ENCODE data around the gene RAB8A.

Gene RAB8A

DNA sequence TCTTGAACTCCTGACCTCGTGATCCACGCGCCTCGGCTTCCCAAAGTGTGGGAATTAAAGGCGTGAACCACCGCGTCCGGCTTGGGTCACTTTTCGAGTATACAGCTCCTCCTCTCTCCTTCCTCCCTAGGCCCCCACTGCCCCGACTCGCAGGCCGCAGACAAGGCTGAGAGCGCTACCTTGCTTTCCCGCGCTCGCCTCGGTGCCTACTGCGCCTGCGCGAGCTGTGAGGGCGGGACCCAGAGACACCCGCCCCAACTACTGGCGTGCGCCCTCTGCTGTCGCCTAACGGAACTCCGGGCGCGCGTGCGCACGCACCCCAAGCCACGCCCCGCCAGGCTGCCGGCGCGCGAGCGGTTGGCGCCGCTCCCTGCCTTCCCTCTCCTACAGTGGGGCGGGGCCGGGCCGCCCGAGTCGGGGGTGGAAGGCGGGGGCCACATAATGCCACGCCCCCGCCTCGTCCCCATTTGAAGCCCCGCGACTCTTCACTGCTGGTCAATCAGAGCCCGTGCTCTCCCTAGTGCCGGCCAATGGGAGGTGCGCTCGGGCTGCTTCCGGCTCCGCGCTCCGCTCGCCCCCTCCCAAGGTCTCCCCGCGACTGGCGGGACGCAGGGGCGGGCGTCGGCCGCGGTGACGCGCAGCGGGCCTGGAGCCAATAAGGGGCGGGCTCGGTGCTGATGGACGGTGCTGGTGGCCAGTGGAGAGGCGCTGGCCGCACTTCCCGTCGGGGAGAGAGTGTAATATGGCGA, at the start of gene RAB8A:
Gene RAB8A, plus strand, starts transcription at position 730 of the 749 bp plus-strand sequence. Its CDS starts 13 bp downstream, at position 743.
- peak; percentile 95 for DNase-seq

DNA sequence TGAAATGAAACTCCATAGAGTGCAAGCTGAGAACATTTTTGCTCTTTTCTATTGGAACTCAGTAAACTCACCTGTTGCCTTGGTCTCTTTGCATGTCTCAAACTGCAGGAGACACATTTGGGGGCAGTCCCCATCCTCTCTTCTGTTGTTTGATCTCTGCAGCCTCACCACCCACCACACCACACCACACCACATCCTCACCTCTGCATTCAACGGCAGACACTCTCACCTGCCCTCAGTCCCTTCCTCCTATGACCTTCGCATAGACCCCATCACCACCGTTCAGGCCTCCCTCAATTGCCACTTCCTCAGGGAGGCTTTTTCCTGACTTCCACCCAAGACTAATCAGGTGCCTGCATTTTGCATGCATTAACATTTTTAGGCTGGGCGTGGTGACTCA, 49.7 kb upstream of the RAB8A start:
- DNase-seq, result no peak

DNA sequence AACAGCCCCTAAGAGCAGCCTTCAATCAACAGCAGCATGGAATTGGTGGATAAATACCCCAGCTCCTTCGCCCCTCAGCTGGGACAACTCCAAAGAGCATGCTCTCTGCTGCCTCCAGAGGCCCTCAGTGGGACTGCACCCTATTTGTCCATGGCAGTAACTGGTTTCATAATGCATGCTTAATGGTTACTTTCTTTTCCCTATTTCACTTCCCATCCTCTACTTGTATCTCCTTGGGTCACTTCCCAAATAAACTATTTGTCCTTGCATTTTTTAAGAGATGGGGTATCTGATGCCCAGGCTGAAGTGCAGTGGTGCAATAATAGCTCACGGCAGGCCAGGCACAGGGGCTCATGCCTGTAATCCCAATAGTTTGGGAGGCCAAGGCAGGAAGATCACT, 48.9 kb upstream of the RAB8A start:
- no peak for DNase-seq

DNA sequence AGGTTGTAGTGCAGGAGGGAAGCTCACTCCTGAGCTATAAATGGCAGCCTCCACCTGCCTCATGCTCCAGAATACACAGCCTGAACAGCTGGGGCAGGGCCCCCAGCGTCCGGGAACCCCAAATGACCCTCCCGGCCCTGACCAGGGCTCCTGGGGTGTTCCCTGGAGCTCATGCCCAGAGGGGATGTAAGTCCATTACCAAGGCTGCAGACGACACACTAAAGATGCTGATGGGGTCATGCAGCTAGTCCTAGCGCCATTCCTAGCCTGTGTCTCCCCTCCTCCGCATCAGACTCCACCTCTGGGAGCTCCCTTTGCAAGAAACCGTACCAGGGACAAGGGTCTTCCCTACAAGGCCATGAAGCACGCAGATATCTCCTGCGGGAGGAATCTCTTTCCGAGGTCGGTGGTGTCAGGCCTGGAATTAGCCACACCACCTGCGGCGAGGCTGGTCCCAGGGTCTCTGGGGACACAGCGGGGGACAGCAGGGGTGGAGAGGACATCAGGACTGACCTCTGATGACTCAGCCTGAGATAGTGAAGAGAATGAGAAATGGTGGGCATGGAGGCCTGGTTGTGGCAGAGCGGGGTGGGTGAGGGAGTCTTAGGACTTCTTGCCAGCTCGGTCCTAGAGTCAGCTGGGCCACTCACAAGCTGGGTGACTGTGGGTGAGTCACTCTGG, 47.3 kb upstream of the RAB8A start:
- DNase-seq, result no peak

DNA sequence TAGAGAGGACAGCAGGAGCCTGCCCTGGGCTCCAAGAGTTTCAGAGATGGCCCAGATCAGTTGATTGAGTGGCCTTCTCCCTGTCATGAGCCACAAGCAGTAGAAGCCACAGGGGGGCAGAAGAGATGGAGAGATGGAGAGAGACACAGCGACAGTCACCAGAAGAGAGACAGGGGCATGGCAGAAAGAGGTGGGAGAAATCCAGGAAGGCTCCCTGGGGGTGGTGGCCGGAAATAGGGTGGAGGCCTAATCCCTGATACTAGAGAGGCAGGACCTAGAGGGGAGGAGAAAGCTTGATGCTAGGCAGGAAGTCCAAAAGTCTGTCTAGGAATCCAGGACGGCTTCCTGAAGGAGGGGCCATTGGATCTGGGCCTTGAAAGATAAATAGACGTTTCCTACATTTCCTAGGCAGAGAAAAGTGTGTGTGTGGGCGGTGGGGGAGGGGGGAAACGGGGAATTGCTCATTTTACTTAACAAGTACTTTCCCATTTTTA, 45.0 kb upstream of the RAB8A start:
- no peak for DNase-seq

DNA sequence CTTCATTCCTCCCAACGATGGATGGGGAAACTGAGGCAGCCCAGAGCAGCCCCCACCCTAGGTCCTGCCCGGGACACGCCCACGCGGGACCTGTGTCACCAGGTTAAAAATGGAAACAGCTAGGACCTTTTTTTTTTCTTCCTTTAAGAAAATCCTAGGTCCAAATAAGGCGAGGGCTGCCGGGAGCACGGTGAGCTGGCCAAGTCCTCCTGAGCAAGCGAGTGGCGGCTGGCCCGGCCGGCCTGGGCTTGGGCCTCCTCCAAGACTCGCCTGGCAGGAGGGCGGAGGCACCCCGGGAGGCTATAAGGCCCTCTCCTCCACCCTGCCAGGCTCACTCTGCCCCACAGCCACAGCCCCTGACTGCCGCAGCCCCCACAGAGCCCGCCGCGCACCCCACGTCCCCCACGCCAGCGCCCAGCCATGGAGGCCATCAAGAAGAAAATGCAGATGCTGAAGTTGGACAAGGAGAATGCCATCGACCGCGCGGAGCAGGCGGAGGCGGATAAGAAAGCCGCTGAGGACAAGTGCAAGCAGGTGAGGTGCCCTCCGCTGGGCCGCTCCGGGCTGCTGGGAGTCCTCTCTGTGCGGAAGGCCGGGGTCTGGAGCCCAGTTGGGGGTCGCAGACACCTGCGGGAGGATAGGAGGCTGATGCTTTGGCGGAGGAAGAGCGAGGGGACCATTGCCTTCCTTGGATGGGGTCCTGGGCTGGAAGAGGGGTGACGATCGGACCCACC, 44.3 kb upstream of the RAB8A start:
- DNase-seq, result no peak

DNA sequence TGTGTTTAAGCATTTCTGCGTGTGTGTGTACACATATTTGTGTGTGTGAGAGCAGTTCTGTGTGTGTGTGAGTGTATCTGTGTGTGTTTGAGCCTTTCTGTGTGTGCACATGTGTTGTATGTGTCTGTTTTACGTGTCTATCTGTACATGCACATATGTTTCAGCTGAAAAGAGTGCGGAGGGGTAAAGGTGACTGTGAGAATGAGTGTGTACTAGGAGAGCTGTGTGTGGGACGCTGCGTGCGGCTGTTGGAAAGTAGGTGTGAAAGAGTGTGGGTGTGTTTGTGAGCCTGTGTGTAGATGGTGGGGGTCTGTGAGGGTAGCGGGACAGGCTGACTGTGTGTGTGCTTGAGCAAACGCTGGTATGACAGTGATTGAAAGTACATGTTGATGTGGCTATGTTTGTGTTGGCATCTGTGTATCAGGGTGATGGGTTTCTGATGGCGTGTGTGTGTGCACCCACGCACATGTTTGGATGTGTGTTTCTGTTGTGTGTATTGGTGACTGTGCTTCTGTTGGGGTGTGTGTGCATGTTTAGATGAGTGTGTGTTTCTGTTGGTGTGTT, 42.9 kb upstream of the RAB8A start:
- DNase-seq, result no peak

DNA sequence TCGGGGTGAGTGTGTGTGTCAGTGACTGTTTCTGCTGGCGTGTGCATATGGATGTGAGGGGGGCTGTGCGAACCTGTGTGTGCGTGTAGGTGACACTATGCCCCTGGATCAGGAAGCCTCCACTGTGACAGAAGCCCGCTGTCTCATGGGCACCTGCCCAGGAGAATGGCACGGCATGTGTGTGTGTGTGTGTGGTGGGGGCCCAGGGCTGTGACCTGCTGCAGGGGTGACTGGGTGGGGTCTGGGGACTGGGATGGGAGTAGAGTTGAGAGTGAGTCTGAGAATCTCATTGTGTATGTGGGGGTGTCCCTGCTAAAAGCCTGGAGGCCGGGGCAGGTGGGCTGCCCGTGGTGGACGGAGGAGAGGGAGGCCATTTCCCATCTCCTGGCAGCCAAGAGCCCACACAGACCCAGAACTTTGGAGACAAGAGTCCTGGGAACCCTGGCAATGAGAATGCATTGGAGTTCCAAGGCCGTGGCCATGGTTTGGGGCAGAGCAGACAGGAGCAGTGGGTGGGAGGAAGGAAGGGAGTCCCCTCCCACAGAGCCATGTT, 41.8 kb upstream of the RAB8A start:
- DNase-seq, result no peak

DNA sequence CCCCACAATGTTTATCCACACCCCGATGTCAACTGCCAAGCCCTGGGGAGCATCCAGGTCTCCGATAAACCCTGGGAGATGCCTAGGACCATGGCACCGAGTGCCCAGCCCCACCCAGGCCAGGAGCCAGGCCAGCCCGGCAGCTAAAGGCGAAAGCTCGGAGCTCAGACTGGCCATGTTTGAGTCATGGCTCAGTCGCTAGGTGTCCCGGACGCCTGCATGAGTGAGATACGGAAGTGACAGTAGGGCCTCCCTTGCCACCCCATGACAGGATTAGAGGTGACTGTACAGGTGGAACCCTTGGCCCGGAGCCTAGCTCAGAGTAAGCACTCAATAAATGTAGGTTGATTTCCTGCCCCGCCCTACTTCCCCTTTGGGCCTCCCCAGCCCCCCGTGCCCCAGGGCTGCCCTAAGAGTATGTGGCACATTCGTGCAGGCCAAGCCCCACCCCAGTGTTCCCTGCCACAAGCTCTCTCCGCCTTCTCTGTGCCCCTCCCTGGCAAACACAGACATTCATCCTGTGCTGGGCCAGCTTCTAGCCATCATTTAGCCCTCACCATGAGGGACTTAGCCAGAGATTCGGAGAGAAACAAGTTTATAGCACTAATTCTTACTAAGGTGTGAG, 41.2 kb upstream of the RAB8A start:
- no peak for DNase-seq

DNA sequence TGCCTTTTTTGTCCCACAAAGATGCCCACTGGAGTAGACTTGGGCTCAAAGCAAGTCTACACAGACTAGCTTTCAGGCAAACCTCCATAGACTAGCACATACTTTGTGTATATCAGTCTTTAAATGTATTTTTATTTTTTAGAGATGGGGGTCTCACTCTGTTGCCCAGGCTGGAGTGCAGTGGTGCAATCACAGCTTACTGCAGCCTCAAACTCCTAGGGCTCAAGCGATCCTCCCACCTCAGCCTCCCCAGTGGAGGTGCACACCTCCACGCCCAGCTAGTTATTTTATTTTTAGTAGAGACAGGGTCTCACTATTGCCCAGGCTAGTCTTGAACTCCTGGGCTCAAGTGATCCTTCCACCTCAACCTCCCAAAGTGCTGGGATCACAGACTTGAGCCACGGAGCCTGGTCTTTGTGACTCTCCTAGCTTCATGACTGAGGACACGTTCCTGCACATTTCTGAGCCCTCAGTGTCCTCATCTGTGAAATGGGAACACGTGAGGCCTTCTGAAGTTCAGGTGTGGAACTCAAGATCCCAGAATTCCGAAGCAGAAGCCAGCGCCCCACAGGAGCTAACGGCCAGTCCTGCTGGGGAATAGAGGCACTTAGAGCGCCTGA, 40.5 kb upstream of the RAB8A start:
- no peak for DNase-seq

DNA sequence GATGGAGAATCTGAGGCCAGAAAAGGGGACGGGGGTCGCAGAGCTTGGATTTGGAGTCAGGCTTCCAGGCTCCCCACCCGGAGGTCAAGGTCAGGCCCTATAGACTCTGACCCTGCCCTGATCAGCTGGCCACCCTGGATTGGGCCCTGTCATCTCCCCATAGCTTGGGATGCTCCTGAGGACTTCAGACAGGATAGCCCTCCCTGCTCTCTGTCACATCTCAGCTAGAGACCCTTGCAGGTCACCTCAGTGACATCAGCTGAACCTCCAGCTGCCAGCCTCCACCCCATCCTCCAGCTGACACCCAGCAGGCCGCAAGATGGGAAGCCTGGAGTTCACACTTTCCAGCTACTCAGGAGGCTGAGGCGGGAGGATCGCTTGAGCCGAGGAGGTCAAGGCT, 38.2 kb upstream of the RAB8A start:
- DNase-seq, result no peak

DNA sequence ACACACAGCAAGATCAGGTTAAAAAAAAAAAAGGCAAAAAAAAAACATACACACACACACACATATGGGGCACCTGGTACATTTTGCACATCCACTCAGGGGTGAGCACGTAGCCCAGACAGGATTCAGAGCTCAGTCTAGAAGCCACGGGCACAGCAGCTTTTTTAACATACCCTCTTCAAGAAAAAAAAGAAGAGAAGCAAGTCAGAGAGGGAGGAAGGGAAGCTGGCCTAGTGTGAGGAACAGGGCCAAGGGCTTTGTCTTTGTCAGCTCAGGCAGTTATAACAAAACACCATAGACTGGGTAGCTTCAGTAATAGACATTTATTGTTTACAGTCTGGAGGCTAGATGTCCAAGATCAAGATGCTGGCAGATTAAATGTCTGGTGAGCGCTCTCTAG, 37.7 kb upstream of the RAB8A start:
- no peak for DNase-seq

DNA sequence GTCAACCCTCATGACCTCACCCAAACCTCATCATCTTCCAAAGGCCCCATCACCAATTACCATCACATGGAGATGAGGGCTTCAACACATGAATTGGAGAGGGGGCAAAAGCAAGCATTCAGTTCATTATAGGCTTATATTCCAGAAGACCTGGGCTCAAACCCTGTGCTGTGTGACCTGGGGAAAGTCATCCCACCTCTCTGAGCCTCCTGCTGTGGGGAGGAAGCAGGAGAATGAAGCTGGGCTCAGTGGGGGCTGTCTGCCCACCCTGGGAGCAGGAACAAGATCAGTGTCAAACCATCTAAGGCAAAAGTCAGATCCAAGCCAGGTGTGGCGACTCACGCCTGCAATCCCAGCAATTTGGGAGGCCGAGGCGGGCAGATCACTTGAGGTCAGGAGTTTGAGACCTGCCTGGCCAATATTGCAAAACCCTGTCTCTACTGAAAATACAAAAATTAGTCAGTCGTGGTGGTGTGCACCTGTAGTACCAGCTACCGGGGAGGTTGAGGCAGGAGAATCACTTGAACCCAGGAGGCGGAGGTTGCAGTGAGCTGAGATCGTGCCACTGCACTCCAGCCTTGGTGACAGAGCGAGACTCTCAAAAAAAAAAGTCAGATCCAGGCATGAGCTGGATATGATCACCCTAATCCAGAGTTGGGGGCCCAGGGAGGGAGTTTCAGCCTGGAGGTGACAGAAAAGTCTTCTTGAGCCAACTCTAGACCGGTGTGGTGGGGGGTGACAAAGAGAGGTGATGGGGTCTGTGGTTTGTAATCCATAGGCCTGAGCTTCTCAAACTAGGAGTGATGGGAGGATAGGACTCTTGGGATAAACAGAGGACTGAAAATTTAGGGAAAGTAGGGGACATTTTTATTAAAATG, 37.0 kb upstream of the RAB8A start:
- no peak for DNase-seq

DNA sequence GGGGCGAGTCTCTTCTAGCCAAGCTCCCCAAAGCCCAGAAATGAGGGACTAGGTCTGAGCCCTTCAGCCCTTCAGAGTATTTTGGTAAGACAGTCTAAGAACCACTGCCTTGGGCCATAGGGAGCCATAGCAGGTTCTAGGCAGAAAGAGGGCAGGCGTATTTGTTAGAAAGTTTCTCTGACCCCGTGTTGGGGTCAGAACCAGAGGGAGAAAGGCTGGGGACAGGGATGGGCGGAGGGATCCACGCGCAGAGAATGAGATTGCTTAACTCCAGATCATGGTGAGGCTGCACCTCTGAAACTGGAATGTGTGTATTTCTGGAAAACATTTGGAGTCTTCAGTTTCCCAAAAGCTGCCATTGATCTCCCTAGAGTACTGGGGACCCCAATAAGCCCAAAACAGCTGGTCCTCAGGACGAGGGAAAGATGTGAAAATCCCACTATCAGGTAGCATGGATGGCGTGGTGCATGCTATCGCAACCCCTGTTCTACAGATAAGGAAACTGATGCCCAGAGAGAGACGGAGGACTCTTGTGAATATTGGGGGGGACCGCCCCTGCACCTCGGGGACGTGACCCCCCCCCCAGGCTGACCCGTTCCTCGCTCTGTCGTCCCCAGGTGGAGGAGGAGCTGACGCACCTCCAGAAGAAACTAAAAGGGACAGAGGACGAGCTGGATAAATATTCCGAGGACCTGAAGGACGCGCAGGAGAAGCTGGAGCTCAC, 36.1 kb upstream of the RAB8A start:
- no peak for DNase-seq

DNA sequence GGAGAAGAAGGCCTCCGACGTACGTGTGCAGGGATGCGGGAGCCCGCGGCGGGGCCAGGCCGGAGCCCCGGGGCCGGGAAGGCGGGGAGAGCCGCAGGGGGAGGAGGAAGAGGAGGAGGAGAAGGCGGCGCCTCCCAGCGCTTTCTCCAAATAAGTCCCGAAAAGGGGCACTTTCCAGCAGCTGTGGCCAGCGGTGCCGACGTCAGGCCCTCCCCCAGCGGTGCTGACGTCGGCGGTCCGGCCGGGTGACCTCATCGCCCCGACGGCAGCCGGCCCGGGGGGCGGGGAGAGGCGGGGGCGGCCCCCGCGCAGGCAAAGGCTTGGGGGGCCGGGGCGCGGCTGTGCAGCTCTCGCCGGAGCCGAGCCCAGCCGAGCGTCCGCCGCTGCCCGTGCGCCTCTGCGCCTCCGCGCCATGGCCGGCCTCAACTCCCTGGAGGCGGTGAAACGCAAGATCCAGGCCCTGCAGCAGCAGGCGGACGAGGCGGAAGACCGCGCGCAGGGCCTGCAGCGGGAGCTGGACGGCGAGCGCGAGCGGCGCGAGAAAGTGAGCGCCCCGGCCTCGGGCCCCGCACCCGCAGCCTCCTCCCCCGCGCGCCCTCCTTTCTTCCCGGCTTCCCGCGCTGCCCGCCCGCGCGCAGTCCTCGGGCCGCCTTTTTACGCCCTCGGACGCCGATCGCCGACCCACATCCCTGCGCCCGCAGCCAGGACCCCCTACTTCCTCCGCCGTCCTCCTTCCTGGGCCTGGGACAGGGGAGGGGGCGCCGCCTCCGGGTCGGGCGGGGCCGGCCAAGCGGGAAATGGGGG, 35.3 kb upstream of the RAB8A start, which contains the start of gene TPM4:
Gene TPM4, plus strand, starts transcription at position 342 of the 804 bp plus-strand sequence. Its CDS starts 71 bp downstream, at position 413.
- DNase-seq, result no peak

DNA sequence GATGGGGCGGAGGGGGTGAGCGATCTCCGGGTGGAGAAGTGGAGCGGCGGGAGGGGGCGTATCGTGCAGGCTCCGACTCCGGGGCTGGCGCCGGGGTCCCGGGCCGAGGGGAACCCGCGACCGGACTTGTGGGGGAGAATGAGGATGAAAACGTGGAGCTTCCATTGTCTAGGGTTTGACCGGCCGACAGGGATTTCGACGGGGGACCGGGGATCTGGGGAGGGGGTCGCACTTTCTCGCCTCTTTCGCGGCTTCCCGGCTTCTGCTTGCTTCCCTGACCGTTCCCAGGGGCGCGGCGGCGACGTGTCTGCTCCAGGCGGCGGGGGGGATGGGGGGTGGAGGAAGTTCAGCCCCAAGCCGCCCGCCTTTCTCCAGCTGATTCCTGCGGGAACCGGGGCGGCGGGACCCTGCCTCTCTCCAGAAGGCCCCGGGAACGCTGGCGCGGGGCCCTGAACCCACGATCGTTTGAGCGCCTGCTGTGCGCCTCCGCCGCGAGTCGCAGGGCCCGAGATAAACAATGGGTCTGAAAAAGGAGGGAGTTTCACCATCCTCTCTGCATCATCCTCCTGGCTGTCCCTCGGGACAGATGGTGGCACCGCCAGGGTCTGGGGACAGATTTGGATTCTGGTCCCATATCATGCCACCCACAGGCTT, 34.6 kb upstream of the RAB8A start:
- no peak for DNase-seq

DNA sequence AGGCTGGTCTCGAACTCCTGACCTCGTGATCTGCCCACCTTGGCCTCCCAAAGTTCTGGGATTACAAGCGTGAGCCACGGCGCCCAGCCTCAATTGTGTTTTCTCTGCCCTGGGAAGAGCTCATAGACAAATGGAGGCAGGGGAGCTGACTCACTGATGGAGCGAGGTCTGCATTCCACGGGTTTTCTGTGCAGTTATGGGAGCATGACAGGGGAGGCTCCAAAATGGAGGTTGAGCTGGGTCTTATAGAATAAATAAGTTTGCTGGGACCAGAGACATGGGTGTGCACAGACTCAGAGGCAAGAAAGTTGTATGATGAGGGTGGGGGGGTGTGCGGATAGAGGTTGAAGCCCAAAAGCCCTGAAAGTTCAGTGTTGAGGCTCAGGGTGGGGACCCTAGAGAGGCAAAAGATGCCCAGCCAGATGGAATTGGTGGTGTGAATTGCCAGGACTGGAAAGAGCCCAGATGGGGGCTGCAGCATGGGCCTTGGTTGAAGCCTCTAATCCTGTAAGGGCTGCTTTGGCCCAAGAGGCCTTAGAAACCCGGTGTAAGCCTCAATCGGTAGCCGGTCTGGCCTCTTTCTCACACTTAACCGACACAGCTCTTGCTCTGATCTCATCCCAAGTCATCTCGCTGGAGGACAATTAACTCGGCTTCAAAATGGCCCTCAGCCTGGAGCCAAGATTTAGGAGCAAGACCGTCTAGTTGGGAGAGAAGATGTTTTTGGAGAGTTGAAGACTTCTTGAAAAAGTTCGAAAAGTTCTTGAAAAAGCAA, 33.5 kb upstream of the RAB8A start:
- no peak for DNase-seq
